HG03066 (cell line): ENCODE data around the gene ANKDD1B.

Experiments used
- ATAC-seq: cut with Tn5 transposase; IDR thresholded peaks from one replicate; pipeline ENCODE4 v1.9.1; 2021; ENCODE audit warnings: low read depth; ENCODE audit not compliant: unreplicated experiment

Gene ANKDD1B

GRCh38 chr5:75656311-75657003 is 45.2 kb downstream of the ANKDD1B start:
- ATAC-seq, result no peak

GRCh38 chr5:75659791-75660450 is 48.7 kb downstream of the ANKDD1B start:
- no peak for ATAC-seq

GRCh38 chr5:75660678-75661465 is 49.6 kb downstream of the ANKDD1B start:
- no peak for ATAC-seq

DNA sequence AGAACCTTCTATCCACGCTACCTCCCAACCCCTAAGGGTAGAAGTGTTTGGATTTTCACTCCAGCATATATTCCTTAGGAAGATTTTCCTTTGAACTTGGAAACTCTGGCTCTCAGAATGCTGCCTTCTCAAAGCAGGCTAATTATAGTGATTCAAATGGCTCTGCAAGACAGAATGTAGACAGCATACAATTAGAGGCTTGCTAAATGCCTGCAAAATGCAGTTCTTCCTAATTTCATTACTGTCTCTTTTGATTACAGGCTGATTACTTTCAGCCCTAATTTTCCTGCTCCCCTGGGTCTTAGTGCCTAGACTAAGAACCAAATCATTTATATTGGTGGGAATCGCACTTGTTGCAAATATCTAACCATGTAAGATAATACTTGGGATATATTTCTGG is 50.8 kb downstream of the ANKDD1B start:
- no peak for ATAC-seq

- no peak for ATAC-seq
Observed at GRCh38 chr5:75663579-75664284, 52.5 kb downstream of the ANKDD1B start.

GRCh38 chr5:75664979-75665378 is 53.7 kb downstream of the ANKDD1B start:
- ATAC-seq, result no peak

- no peak for ATAC-seq
Observed at GRCh38 chr5:75666801-75667200, 55.5 kb downstream of the ANKDD1B start.

DNA sequence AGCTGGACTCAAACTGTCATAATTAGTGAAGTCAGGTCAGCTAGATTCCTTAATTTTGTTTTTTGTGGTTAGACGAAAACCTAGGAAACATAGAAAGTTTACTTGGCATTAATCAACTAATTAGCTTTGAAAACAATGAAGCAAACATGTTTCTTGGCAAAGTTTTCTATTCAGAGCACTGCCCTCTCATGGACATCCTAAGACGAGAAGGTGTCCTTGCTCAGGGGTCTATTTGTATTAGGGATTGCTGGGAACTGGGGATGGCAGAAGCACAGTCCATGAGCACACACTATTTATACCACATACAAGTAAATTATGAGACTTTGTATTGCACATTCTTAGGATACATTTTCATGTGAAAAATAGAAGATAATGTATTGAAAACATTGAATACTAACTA is 56.3 kb downstream of the ANKDD1B start:
- ATAC-seq, result no peak

DNA sequence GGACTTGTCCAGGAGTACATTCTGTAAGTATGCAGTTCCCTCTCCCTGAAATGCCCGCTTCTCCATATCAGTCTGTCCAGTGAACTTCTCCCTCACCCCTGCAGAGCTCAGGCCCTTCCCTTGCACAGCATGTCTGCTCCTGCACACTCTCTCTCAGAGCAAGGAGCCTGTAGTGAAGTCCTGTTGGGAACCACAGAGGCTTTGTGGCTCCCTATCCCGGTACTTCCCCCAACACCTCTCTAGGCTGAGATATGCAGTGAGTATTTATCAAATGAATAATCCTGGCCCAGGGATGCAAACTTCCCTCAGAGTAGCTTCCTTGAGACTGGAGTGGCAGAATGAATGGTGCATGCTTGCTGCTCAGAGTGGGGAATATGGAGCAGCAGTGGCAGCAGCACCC is 57.2 kb downstream of the ANKDD1B start:
- peak; percentile 13 for ATAC-seq

DNA sequence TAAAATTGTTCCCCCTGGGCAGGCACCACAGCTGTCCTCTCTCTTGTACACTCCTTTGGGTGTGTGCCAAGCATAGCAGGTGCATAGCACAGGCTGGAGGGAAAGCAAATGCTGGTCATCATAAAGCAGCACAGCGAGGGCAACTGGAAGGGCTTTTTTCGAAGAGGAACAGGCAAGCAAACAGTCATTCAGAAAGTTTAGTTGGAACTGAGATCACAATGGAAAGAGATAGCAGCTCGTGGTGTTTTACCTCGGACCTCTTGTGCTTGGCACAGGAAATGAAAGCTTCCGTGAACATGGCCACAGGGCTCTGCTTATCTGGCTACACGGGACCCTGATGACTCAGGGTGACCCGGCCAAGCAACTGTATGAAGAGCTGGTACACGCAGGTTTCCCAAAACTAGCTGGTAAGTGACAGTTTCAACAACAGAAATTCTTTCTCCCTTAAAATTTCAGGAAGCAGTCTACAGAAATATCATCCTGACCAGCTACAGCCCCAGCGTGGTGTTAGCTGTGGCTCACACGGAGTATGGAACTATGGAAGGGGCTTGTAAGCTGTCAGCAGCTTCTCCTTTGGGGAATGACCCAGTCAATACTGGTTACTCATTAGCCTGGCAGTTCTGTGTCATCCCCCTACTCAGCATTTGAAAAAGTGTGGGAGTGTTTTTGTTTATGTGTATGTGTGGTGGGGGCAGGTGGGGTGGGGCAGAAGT is 57.9 kb downstream of the ANKDD1B start:
- ATAC-seq, result peak; percentile 86

GRCh38 chr5:75670577-75670976 is 59.3 kb downstream of the ANKDD1B start:
- no peak for ATAC-seq

DNA sequence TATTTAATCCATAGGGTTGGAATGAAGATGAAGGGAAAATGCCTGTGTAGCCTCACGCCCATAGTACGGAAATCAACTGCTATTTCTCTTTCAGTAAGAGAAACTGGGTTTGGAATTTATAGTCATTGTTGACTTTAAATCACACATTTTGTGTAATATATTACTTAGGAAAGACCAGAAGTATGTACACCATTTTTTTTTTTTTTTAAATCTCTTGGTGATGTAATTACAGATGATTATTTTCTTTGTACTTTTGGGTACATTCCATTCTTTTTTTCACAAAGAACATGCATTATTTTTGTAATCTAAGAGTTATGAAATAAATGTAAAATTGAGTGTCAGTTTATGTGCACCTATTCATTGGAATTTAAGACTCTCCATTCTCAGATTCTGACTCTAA is 60.3 kb downstream of the ANKDD1B start:
- no peak for ATAC-seq

DNA sequence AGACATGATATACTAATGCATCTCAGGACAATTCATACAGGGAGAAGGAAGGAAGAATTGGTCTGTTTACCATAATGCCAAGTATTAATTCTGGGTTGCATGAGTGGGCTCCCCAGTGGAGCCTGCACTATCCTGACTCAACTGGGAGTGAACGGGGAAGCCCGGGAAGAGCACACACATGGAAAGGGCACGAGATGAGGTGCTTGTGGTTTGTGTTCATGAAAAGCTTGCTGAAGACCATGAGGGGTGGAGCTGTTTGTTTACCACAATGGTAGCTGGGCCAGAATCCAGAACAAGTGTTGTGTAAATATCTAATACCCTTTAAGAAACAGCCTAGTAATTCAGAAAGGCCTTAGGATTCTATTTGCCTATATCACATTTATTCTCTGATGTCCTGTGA is 61.4 kb downstream of the ANKDD1B start:
- ATAC-seq, result no peak

DNA sequence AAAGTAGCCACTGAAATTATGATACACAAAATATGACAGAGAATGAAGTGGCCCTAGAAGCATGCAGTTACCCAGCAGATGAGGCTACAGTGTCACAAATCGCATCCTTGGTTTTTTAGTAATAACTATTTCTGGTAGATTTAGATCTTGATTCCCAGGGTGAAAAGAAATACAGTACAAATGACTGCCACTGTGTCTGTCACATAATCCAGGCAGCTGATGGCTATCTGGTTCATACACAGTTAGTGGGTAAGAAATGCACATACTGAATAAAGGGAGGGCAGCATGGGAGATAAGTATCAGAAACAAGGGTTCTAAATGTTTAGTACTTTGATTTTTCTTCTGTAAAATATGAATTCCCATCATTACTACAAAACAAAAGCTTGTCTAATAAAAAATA is 64.5 kb downstream of the ANKDD1B start:
- ATAC-seq, result no peak

DNA sequence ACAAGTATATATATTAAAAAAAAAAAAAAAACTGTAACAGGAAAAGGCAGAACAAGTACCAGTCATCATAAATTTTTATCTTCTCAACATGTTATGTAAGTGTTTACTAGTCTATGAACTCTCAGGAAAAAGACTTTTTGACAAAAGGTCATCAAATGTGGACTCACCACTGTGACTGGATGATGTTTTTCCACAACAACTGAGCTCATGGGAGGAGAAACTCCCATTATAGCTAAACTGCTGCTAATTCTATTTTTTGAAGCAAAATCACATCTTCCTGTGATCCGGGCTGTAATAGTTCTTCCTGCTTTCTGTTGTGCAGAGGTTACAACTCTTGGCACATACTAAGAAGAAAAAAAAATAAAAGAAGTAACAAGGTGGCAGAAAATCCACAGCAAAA is 66.4 kb downstream of the ANKDD1B start:
- no peak for ATAC-seq

DNA sequence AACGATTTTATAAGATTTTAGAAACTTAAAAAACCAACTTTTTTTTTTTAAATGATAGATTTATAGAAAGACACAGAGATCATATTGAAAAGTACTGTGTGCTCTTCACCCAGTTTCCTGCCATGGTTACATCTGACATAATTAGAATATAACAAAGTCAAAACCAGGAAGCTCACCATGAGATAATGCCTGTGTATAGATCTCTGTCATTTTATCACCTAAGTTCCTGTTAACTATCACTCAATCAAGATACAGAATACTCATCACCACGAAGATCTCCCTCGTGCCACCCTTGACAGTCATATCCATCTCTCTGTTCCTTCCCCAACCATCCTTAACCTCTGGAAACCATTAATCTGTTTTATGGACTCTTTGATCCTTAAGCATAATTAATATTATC is 66.9 kb downstream of the ANKDD1B start:
- ATAC-seq, result no peak

- no peak for ATAC-seq
Observed at GRCh38 chr5:75681125-75681830, 70.0 kb downstream of the ANKDD1B start.

- ATAC-seq, result no peak
Observed at GRCh38 chr5:75685141-75685540, 73.9 kb downstream of the ANKDD1B start.

GRCh38 chr5:75686480-75686879 is 75.2 kb downstream of the ANKDD1B start:
- ATAC-seq, result no peak

DNA sequence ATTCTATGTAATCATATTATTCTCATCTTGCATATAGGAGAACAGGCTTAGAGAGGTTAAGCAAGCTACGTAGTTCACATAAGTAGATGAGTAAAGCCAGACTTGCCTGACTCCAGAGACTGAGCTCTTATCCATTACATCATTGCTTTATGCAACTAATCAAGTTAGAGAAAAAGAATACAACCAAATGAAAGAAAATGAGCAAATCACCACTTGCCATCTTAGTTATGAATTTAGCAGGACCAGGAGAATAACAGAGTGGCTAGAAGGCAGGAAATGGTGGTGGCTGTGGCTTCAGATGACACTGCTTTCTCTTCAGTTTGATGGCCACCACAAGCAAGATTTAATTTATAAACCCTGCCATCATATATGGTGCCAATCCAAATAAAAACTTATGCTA is 79.4 kb downstream of the ANKDD1B start:
- no peak for ATAC-seq
